K562 (cell line): ENCODE results near the gene ZC3H8. TPM values are rescaled to one million over a fixed set of nuclear protein-coding genes. Genes with fewer than 3 reads are reported as not detected.

Experiments
- ATAC-seq: fragments of 200-7000 bp; cut with Tn5 transposase; 3 replicates; pipeline ENCODE4 v1.9.1; 2020; ENCODE audit warnings: moderate library complexity
- BruUV-seq: library from RNA; stranded (reverse); fragments of 400-500 nt; replicated peaks from 2 replicates; lab custom pipeline; 2021; lab: Mats Ljungman, UMichigan
- CTCF ChIA-PET: fragments of 300-600 bp; formaldehyde crosslinking; extraction: SDS; loops from one replicate; lab custom pipeline; 2021; ENCODE audit warnings: low intra/inter-chr PET ratio; lab: Yijun Ruan, JAX
- POLR2A ChIA-PET: fragments of 300-600, 350-650 bp; sonication (Branson Sonifier 250); formaldehyde crosslinking; extraction: SDS; loops from one replicate; lab custom pipeline; 2021; ENCODE audit warnings: antibody characterized with exemption, inconsistent platforms; lab: Yijun Ruan, JAX
- DNase-seq, 4 experiments: peaks; one replicate each; pipeline versions ENCODE4 v3.0.0 to v3.0.0-alpha.2; 2011 to 2018; ENCODE audit warnings: low spot score in 3 of 4, mixed read lengths in 3 of 4; ENCODE audit errors: extremely low read depth in 1 of 4
- FAIRE-seq: peaks from 2 replicates; lab custom pipeline; 2011; peaks lifted over from hg19 to GRCh38; lab: Jason Lieb, UNC
- H2AFZ ChIP-seq: 2 replicates; pipeline ENCODE4 v1.6.0; 2011; ENCODE audit warnings: low read depth, low read length, control low read depth, inconsistent platforms
- H3K27ac ChIP-seq: fragments of 200-600 bp; 3 replicates; pipeline ENCODE4 v1.8.0; 2011; ENCODE audit warnings: low read depth, mild to moderate bottlenecking, control low read depth, inconsistent platforms, low read length, moderate library complexity, mixed read lengths; ENCODE audit errors: extremely low read depth
- H3K27me3 ChIP-seq, 2 experiments: fragments of 300-600 bp in 1 of 2; 2 replicates in 1 of 2; 3 replicates in 1 of 2; pipeline versions ENCODE4 v1.6.0 to v1.8.0; 2011; ENCODE audit warnings: inconsistent platforms in 2 of 2, low read length in 2 of 2, mild to moderate bottlenecking in 1 of 2, mixed read lengths in 1 of 2, moderate library complexity in 1 of 2; ENCODE audit not compliant: control insufficient read depth in 2 of 2, insufficient read depth in 2 of 2
- H3K36me3 ChIP-seq: fragments of 300-600 bp; 3 replicates; pipeline ENCODE4 v1.8.0; 2011; ENCODE audit warnings: mild to moderate bottlenecking, low read length, inconsistent platforms; ENCODE audit not compliant: control insufficient read depth, insufficient read depth
- H3K4me1 ChIP-seq, 2 experiments: fragments of 200-600 bp in 1 of 2; replicated peaks in 1 of 2; 2 replicates in 1 of 2; 3 replicates in 1 of 2; pipeline versions ENCODE4 v1.5.1 to v1.8.0; 2011; ENCODE audit warnings: inconsistent platforms in 2 of 2, low read length in 2 of 2, mild to moderate bottlenecking in 1 of 2, mixed read lengths in 1 of 2, moderate library complexity in 1 of 2; ENCODE audit not compliant: control insufficient read depth in 2 of 2, insufficient read depth in 2 of 2
- H3K4me2 ChIP-seq: 2 replicates; pipeline ENCODE4 v1.6.1; 2011; ENCODE audit warnings: low read length, control low read depth, inconsistent platforms, mixed read lengths; ENCODE audit not compliant: insufficient read depth
- H3K4me3 ChIP-seq: fragments of 200-600 bp; sonication (generic), shearing (Covaris generic); 2 replicates; pipeline ENCODE4 v1.5.1; 2016; ENCODE audit warnings: control low read depth, inconsistent platforms
- H3K79me2 ChIP-seq: fragments of 200-600 bp; 3 replicates; pipeline ENCODE4 v1.8.0; 2011; ENCODE audit warnings: low read length, inconsistent platforms; ENCODE audit not compliant: control insufficient read depth, insufficient read depth
- H3K9ac ChIP-seq, 2 experiments: 2 replicates each; pipeline versions ENCODE4 v1.6.0 to v1.6.1; 2011; ENCODE audit warnings: low read depth in 2 of 2, low read length in 2 of 2, control low read depth in 1 of 2, inconsistent platforms in 1 of 2, mild to moderate bottlenecking in 1 of 2, mixed read lengths in 1 of 2; ENCODE audit not compliant: insufficient read depth in 1 of 2
- H3K9me1 ChIP-seq: one replicate; pipeline ENCODE4 v1.6.0; 2011; ENCODE audit warnings: inconsistent platforms, mild to moderate bottlenecking, low read length, moderate library complexity; ENCODE audit not compliant: control insufficient read depth, insufficient read depth
- H3K9me3 ChIP-seq: replicated peaks from 2 replicates; pipeline ENCODE4 v1.5.1; 2011; ENCODE audit warnings: low read depth, low read length, inconsistent platforms; ENCODE audit not compliant: control insufficient read depth, insufficient read depth
- H4K20me1 ChIP-seq: replicated peaks from 2 replicates; pipeline ENCODE4 v1.6.1; 2011; ENCODE audit warnings: low read length, inconsistent platforms, mixed read lengths; ENCODE audit not compliant: control insufficient read depth, insufficient read depth
- E2F5 ChIP-seq: sonication (generic); formaldehyde crosslinking; IDR thresholded peaks from 2 replicates; pipeline ENCODE4 v1.8.0; 2022; ENCODE audit warnings: mild to moderate bottlenecking, missing genetic modification reagents
- ELF2 ChIP-seq: fragments of 250-450 bp; sonication (Bioruptor Pico); IDR thresholded peaks from 2 replicates; pipeline ENCODE4 v1.5.0; 2021; ENCODE audit warnings: mild to moderate bottlenecking
- FOXA1 ChIP-seq: fragments of 450-650 bp; IDR thresholded peaks from 2 replicates; pipeline ENCODE4 v1.6.1; 2016; ENCODE audit warnings: mild to moderate bottlenecking, borderline replicate concordance
- GATAD2A ChIP-seq: fragments of 450-650 bp; IDR thresholded peaks from 2 replicates; pipeline ENCODE4 v1.6.1; 2017
- NCOA2 ChIP-seq, 2 experiments: fragments of 450-650 bp; IDR thresholded peaks; 2 replicates each; pipeline ENCODE4 v1.6.1; 2018; ENCODE audit warnings: mild to moderate bottlenecking in 2 of 2, moderate library complexity in 1 of 2; ENCODE audit not compliant: partially characterized antibody in 2 of 2
- NEUROD1 ChIP-seq: fragments of 150-350 bp; IDR thresholded peaks from 2 replicates; pipeline ENCODE4 v1.6.1; 2014; ENCODE audit warnings: borderline replicate concordance, low read length, low read depth; ENCODE audit not compliant: partially characterized antibody
- SIRT6 ChIP-seq: IDR thresholded peaks from one replicate; pipeline ENCODE4 v1.6.1; 2012; ENCODE audit warnings: low read depth, mild to moderate bottlenecking, control low read depth, inconsistent platforms, low read length, moderate library complexity
- TFAP4 ChIP-seq: sonication (generic); formaldehyde crosslinking; IDR thresholded peaks from 2 replicates; pipeline ENCODE4 v1.8.0; 2022; ENCODE audit warnings: missing genetic modification reagents, mild to moderate bottlenecking, moderate library complexity, borderline replicate concordance
- WHSC1 ChIP-seq: IDR thresholded peaks from one replicate; pipeline ENCODE4 v1.6.1; 2012; ENCODE audit warnings: low read length, control low read depth, inconsistent platforms
- WGBS: fragments of 100-300 bp; shearing (Covaris generic); methylation state at CpG from one replicate; pipeline ENCODE4 v1.1.6; 2016; ENCODE audit warnings: low coverage, mixed read lengths; ENCODE audit not compliant: insufficient coverage; ENCODE audit errors: missing lambda C conversion rate; 5-methylcytosine and 5-hydroxymethylcytosine counted together
- in situ Hi-C: fragments of 300-500 bp; cut with MboI; formaldehyde crosslinking; loops from 4 replicates; pipeline ENCODE4 v1.15.0; 2018; ENCODE audit warnings: inconsistent platforms, mixed read lengths
- intact Hi-C: fragments of 100-400 bp; cut with micrococcal nuclease; formaldehyde crosslinking; loops from 2 replicates; pipeline ENCODE4 v1.14.2; 2022
- polyA plus RNA-seq, 8 experiments: library from polyadenylated mRNA; depleted of rRNA in 4 of 8; stranded (reverse) in 5 of 8; unstranded in 3 of 8; fragments of >200 nt; fragmentation: Nextera tagmentation in 2 of 8; fragmentation: Illumina TruSeq in 1 of 8; extraction: Ambion mirVana in 2 of 8; extraction: Trizol in 1 of 8; gene quantifications; 2 replicates each; pipeline versions ENCODE4 v1.2.1 to v1.2.3, GENCODE V29; 2011 to 2014; ENCODE audit warnings: inconsistent platforms in 1 of 8, missing spikeins in 1 of 8
- total RNA-seq, 7 experiments: library from RNA; depleted of rRNA in 6 of 7; stranded (reverse); fragments of >200 nt in 6 of 7; fragmentation: Illumina TruSeq in 2 of 7; extraction: Trizol in 2 of 7; gene quantifications; 2 replicates each; pipeline versions ENCODE4 v1.2.1 to v1.2.3, GENCODE V29; 2011 to 2021; ENCODE audit warnings: low replicate concordance in 1 of 7
- TF ChIP-seq, protein P1 (sequence below): fragments of 450-650 bp; formaldehyde crosslinking; conservative IDR thresholded peaks from 2 replicates; pipeline ENCODE4 v1.4.0; 2022; ENCODE audit warnings: mild to moderate bottlenecking, missing genetic modification characterization

Gene ZC3H8
- total and polyA plus RNA-seq, 9 of the 15 experiments (the other 6 are each of a cell fraction or from before 2014, with no cell fraction given): 11.6 to 41.5 (median 27.5) TPM

- intact Hi-C loops (loop anchor here (5.0 kb wide), 1 partner anchor 72 kb away; no protein-coding TSS in a partner anchor), in situ Hi-C loops (no loop called here)
- no peak for FAIRE-seq
- ChIA-PET POLR2A (interaction anchor here (1.2 kb wide), 2 partner anchors 10 to 12 kb away, joined by 3 read pairs; no protein-coding TSS in a partner anchor), CTCF (no interaction called here)
- Histone ChIP-seq H3K9me1 (no peaks in the 10 kb centered on the region), H3K4me3 (no peak overlapping the region), H3K4me2 (no peak overlapping the region; the same call in 1 of the 2 replicates), H3K79me2 (no peaks in the 10 kb centered on the region), H3K9me3 (no peaks in the 10 kb centered on the region), H3K9ac (no peak overlapping the region), H2AFZ (peak overlapping the region; percentile 77)
- BruUV-seq: no TSS peak
- no peak for DNase-seq
- ATAC-seq: peak; percentile 38; the same call in 2 of the 3 replicates
- 34% methylated on average over 2 of the region's 2 CpGs for WGBS
- no peak for TF ChIP-seq NEUROD1
- TF ChIP-seq, all 486 proteins: peak for 0
- Histone ChIP-seq H3K36me3 (no peaks in the 10 kb centered on the region), H3K27me3 (peaks cover 0 to 5% of the 10 kb centered on the region in 2 experiments; a peak in 1 of 5 replicates), H3K27ac (no peak overlapping the region), H3K4me1 (peaks cover 0 to 7% of the 10 kb centered on the region in 2 experiments; a peak in 1 of 5 replicates), H4K20me1 (no peaks in the 10 kb centered on the region)
Observed at GRCh38 chr2:112194028-112194427, 60.8 kb downstream of the ZC3H8 start.

GRCh38 chr2:112189001-112189556 is 65.8 kb downstream of the ZC3H8 start:
- ChIA-PET POLR2A (no interaction called here), CTCF (no interaction called here)
- no peaks in the 10 kb centered on the region for H3K79me2 ChIP-seq
- no peak overlapping the region for H3K9ac ChIP-seq
- no peaks in the 10 kb centered on the region for H3K27me3 ChIP-seq
- intact Hi-C loops (no loop called here), in situ Hi-C loops (no loop called here)
- no TSS peak for BruUV-seq
- no peaks in the 10 kb centered on the region for H4K20me1 ChIP-seq
- H3K9me1 ChIP-seq: no peaks in the 10 kb centered on the region
- H3K9me3 ChIP-seq: peaks cover 5% of the 10 kb centered on the region; the same call in 1 of the 2 replicates
- no peaks in the 10 kb centered on the region for H3K36me3 ChIP-seq
- WGBS: 75% methylated on average over 3 of the region's 3 CpGs
- no peak overlapping the region for H3K4me3 ChIP-seq
- H3K4me1 ChIP-seq: peaks cover 14 to 17% of the 10 kb centered on the region in 2 experiments
- ATAC-seq: no peak
- H3K27ac ChIP-seq: no peak overlapping the region
- H3K4me2 ChIP-seq: no peak overlapping the region
- H2AFZ ChIP-seq: peak overlapping the region; percentile 97
- DNase-seq: no peak
- no peak for FAIRE-seq
- TF ChIP-seq FOXA1 (no peak), ELF2 (no peak), WHSC1 (no peak), SIRT6 (no peak), E2F5 (CRISPR knock-in tag) (no peak), TFAP4 (no peak), GATAD2A (no peak), NCOA2 (IDR thresholded peaks at IDR 0.05; ENCODE audit: partially characterized antibody in 2 of 2) (no peak)
- TF ChIP-seq, protein P1, sequence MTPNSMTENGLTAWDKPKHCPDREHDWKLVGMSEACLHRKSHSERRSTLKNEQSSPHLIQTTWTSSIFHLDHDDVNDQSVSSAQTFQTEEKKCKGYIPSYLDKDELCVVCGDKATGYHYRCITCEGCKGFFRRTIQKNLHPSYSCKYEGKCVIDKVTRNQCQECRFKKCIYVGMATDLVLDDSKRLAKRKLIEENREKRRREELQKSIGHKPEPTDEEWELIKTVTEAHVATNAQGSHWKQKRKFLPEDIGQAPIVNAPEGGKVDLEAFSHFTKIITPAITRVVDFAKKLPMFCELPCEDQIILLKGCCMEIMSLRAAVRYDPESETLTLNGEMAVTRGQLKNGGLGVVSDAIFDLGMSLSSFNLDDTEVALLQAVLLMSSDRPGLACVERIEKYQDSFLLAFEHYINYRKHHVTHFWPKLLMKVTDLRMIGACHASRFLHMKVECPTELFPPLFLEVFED: no peak
